ENCODE measurements around the gene SIX1.

SIX1 gene

GRCh38 chr14:60645126-60645741, 4.0 kb downstream of the SIX1 start:
- H3K9me3 ChIP-seq (ENCODE audit: control insufficient read depth, insufficient read depth, low read depth, low read length): no peaks in the 10 kb centered on the region
- ChIA-PET POLR2A (interaction anchor here (1.3 kb wide), 1 partner anchor 14 kb away, joined by 3 read pairs; no protein-coding TSS in a partner anchor), CTCF (interaction anchor here (0.6 to 1.8 kb wide), 3 partner anchors 11 to 678 kb away, joined by 3 to 4 read pairs (median 3); no protein-coding TSS in a partner anchor)
- peaks cover 25% of the 10 kb centered on the region for H3K4me1 ChIP-seq (ENCODE audit: control insufficient read depth, insufficient read depth, low read length)
- no peak overlapping the region for H3K27ac ChIP-seq (ENCODE audit: extremely low read depth, low read depth, low read length)
- H3K4me3 ChIP-seq (ENCODE audit: low read depth, low read length): no peak overlapping the region
- peaks cover 13 to 50% of the 10 kb centered on the region in 2 experiments for H3K36me3 ChIP-seq (ENCODE audit: control insufficient read depth in 2 of 2, insufficient read depth in 1 of 2, low read length in 2 of 2)
- no peak for TF ChIP-seq ZNF404 (tag by site-specific recombination; IDR thresholded peaks at IDR 0.05)
- TF ChIP-seq ZNF600 (tag by site-specific recombination; IDR thresholded peaks at IDR 0.05): no peak
- TF ChIP-seq, protein P1, sequence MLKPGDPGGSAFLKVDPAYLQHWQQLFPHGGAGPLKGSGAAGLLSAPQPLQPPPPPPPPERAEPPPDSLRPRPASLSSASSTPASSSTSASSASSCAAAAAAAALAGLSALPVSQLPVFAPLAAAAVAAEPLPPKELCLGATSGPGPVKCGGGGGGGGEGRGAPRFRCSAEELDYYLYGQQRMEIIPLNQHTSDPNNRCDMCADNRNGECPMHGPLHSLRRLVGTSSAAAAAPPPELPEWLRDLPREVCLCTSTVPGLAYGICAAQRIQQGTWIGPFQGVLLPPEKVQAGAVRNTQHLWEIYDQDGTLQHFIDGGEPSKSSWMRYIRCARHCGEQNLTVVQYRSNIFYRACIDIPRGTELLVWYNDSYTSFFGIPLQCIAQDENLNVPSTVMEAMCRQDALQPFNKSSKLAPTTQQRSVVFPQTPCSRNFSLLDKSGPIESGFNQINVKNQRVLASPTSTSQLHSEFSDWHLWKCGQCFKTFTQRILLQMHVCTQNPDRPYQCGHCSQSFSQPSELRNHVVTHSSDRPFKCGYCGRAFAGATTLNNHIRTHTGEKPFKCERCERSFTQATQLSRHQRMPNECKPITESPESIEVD (tag by site-specific recombination; IDR thresholded peaks at IDR 0.05): peak; percentile 71

- H3K4me3 ChIP-seq (ENCODE audit: low read depth, low read length): no peak overlapping the region
- POLR2A ChIA-PET: interaction anchor here (1.2 to 1.3 kb wide), 2 partner anchors 14 to 79 kb away, joined by 3 to 4 read pairs; partner anchors contain the start of gene SIX4
- no peak overlapping the region for H3K27ac ChIP-seq (ENCODE audit: extremely low read depth, low read depth, low read length)
- no peak for TF ChIP-seq ZSCAN23 (tag by site-specific recombination; IDR thresholded peaks at IDR 0.05)
- no peak for TF ChIP-seq ZNF302 (tag by site-specific recombination; IDR thresholded peaks at IDR 0.05; ENCODE audit: low read depth)
- TF ChIP-seq ZNF174 (tag by site-specific recombination; IDR thresholded peaks at IDR 0.05): no peak
- TF ChIP-seq ZSCAN18 (tag by site-specific recombination; IDR thresholded peaks at IDR 0.05): no peak
- no peak for TF ChIP-seq ZEB2 (tag by site-specific recombination; IDR thresholded peaks at IDR 0.05)
- no peak for TF ChIP-seq ZNF16 (tag by site-specific recombination; IDR thresholded peaks at IDR 0.05; ENCODE audit: low read depth)
- TF ChIP-seq ZNF677 (tag by site-specific recombination; IDR thresholded peaks at IDR 0.05): no peak
- TF ChIP-seq ZNF629 (tag by site-specific recombination; IDR thresholded peaks at IDR 0.05): no peak
- peaks cover 29% of the 10 kb centered on the region for H3K4me1 ChIP-seq (ENCODE audit: control insufficient read depth, insufficient read depth, low read length)
- no peaks in the 10 kb centered on the region for H3K9me3 ChIP-seq (ENCODE audit: control insufficient read depth, insufficient read depth, low read depth, low read length)
- CTCF ChIA-PET: interaction anchor here (0.6 to 1.8 kb wide), 5 partner anchors 10 to 678 kb away, joined by 3 to 4 read pairs (median 3); no protein-coding TSS in a partner anchor
- H3K36me3 ChIP-seq (ENCODE audit: control insufficient read depth in 2 of 2, insufficient read depth in 1 of 2, low read length in 2 of 2): peaks cover 13 to 52% of the 10 kb centered on the region in 2 experiments
Observed at GRCh38 chr14:60644666-60645065, 4.6 kb downstream of the SIX1 start.

DNA sequence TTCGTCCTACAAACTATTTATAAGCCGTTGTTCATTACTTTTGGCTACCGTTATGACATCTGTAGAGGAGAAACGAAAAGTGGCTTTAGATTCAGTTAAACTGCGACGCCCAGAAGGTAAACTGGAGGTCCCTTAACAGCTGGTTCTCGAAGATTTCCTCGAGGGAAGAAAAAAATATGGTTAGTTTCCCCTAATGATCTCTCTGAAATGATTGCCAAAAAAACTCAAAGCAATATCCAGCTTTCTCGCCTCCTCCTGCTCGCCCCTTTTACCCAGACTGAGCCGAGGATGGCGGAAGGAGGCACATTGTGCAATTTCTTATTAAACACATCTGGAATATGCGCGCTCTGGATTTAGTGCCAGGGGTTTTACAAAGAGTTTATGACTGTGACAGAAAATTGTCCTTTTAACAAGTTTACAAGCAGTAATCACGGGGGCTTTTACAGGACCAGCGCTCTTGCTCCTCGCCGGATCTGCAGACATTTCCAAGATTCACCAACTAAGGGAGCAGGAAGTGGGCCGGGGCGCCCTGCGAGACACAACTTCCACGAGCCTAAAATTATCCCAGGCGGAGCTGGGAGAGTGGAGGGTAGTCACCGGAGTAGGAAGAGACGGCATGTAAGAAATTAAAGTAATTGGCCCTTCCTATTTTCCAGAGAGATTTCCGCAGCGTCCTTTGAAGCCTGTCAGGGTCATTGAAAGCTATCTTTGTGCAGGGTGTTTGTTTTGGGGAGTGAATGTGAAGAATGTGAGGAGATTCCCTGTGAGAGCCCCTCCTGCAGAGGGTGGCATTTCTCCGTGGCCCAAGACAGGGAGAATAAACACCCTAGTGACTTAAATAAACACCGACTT, 5.6 kb downstream of the SIX1 start:
- H3K36me3 ChIP-seq (ENCODE audit: control insufficient read depth in 2 of 2, insufficient read depth in 1 of 2, low read length in 2 of 2): peaks cover 13 to 55% of the 10 kb centered on the region in 2 experiments
- H3K4me3 ChIP-seq (ENCODE audit: low read depth, low read length): no peak overlapping the region
- no peaks in the 10 kb centered on the region for H3K9me3 ChIP-seq (ENCODE audit: control insufficient read depth, insufficient read depth, low read depth, low read length)
- peaks cover 29% of the 10 kb centered on the region for H3K4me1 ChIP-seq (ENCODE audit: control insufficient read depth, insufficient read depth, low read length)
- CTCF ChIA-PET: interaction anchor here (0.5 to 1.8 kb wide), 6 partner anchors 11 to 219 kb away, joined by 3 to 4 read pairs (median 3); no protein-coding TSS in a partner anchor
- POLR2A ChIA-PET: interaction anchor here (1.2 kb wide), 1 partner anchor 80 kb away, joined by 4 read pairs; the partner anchor contains the start of gene SIX4
- no peak overlapping the region for H3K27ac ChIP-seq (ENCODE audit: extremely low read depth, low read depth, low read length)
- TF ChIP-seq, protein P2, sequence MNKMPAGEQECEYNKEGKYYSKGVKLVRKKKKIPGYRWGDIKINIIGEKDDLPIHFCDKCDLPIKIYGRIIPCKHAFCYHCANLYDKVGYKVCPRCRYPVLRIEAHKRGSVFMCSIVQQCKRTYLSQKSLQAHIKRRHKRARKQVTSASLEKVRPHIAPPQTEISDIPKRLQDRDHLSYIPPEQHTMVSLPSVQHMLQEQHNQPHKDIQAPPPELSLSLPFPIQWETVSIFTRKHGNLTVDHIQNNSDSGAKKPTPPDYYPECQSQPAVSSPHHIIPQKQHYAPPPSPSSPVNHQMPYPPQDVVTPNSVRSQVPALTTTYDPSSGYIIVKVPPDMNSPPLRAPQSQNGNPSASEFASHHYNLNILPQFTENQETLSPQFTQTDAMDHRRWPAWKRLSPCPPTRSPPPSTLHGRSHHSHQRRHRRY (tag by site-specific recombination; IDR thresholded peaks at IDR 0.05): no peak
- TF ChIP-seq KLF16 (tag by site-specific recombination; IDR thresholded peaks at IDR 0.05) (no peak), ZNF2 (tag by site-specific recombination; IDR thresholded peaks at IDR 0.05) (no peak), YY1 (tag by site-specific recombination; IDR thresholded peaks at IDR 0.05) (no peak), ZNF416 (tag by site-specific recombination; IDR thresholded peaks at IDR 0.05) (no peak), ZNF341 (tag by site-specific recombination; IDR thresholded peaks at IDR 0.05; ENCODE audit: low read depth) (no peak), ZNF830 (tag by site-specific recombination; IDR thresholded peaks at IDR 0.05; ENCODE audit: low read depth) (no peak)
- TF ChIP-seq, protein P3, sequence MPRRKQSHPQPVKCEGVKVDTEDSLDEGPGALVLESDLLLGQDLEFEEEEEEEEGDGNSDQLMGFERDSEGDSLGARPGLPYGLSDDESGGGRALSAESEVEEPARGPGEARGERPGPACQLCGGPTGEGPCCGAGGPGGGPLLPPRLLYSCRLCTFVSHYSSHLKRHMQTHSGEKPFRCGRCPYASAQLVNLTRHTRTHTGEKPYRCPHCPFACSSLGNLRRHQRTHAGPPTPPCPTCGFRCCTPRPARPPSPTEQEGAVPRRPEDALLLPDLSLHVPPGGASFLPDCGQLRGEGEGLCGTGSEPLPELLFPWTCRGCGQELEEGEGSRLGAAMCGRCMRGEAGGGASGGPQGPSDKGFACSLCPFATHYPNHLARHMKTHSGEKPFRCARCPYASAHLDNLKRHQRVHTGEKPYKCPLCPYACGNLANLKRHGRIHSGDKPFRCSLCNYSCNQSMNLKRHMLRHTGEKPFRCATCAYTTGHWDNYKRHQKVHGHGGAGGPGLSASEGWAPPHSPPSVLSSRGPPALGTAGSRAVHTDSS (tag by site-specific recombination; IDR thresholded peaks at IDR 0.05): no peak
- TF ChIP-seq, protein P4, sequence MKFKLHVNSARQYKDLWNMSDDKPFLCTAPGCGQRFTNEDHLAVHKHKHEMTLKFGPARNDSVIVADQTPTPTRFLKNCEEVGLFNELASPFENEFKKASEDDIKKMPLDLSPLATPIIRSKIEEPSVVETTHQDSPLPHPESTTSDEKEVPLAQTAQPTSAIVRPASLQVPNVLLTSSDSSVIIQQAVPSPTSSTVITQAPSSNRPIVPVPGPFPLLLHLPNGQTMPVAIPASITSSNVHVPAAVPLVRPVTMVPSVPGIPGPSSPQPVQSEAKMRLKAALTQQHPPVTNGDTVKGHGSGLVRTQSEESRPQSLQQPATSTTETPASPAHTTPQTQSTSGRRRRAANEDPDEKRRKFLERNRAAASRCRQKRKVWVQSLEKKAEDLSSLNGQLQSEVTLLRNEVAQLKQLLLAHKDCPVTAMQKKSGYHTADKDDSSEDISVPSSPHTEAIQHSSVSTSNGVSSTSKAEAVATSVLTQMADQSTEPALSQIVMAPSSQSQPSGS (tag by site-specific recombination; IDR thresholded peaks at IDR 0.05; ENCODE audit: low read depth): no peak
- TF ChIP-seq, protein P5, sequence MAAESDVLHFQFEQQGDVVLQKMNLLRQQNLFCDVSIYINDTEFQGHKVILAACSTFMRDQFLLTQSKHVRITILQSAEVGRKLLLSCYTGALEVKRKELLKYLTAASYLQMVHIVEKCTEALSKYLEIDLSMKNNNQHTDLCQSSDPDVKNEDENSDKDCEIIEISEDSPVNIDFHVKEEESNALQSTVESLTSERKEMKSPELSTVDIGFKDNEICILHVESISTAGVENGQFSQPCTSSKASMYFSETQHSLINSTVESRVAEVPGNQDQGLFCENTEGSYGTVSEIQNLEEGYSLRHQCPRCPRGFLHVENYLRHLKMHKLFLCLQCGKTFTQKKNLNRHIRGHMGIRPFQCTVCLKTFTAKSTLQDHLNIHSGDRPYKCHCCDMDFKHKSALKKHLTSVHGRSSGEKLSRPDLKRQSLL (tag by site-specific recombination; IDR thresholded peaks at IDR 0.05): no peak
